ENCODE data around the gene SERPINI1.

GRCh38 chr3:167716920-167717319, 18.6 kb upstream of the SERPINI1 start:
- TF ChIP-seq ZNF274 (IDR thresholded peaks at IDR 0.05; ENCODE audit: low read depth, low read length) (no peak), YY1 (IDR thresholded peaks at IDR 0.05; ENCODE audit: insufficient read depth, insufficient read length) (no peak), SUZ12 (IDR thresholded peaks at IDR 0.05; ENCODE audit: extremely low read depth, insufficient read depth, insufficient read length) (no peak)
